ENCODE measurements around the gene ALG9.
"Not testable (repeated sequence)": the region's sequence is repeated elsewhere in the genome, so short reads cannot be mapped to it uniquely, and the experiment has no call there.

Gene ALG9

DNA sequence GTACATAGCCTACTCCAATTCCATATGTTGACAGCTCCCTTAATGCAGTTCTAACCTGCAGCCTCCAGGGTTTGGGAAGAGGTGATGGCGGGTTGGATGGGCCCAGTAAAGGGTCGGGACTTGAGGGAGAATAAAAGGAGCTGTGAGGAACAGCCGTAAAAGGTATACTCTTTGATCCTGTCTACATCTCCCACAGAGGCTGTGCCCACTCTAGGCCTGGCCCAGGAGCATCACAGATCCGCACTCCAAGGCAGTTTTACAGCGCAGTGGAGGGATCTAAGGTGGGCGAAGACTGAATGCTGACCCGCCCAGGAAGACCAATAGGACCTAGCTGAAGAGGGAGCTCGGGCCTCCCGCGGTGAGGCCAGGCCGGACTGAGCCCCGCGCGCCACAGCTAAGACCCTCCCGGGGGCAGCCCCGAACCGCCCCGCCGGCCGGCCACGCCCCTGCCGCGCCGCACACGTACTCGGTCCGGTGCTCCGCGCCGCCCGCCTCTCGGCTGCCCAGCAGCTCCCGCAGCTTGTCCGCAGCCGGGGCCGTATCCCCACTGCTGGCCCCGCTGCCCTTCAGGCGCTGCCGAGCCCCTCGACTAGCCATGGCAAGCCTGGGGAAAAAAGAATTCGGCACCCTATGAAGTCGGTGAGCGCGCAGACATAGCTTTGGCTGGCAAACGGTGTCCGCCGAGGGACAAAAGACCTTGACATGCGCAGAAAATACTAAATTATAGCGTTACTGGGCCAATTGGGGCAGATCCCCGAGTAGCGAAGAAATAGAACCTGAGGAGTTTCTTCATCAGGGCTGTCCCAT is at the start of gene ALG9:
ALG9 (minus strand) TSS at position 696 of the 807 bp plus-strand sequence; CDS start at position 597, 99 bp downstream.
- peak; percentile 71 for DNase-seq (ENCODE audit: low spot score)

DNA sequence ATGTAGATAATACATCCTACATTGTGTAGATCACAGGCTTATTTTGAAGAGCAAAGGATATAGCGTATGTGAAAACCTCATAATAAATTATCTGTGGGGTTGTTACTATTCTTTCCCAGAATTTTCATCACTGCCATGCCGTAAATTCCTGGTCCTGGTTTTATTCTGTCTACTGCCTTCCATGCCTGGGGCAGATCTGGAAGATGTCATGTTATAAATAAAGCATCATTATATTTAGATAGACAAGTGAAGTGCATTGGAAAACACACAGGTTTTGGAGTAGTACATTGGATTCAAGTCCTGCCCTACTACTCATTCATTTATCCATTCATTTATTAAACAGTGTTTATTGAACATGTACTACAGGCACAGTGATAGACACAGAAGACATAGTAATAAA is 49.5 kb upstream of the ALG9 start:
- no peak for DNase-seq (ENCODE audit: low spot score)

GRCh38 chr11:111918390-111919256 is 47.2 kb upstream of the ALG9 start, which contains the start of gene C11orf52:
TSS of gene C11orf52 (plus strand) at chr11:111918913. CDS start at chr11:111918973, 60 bp downstream.
- DNase-seq (ENCODE audit: low spot score), result peak; percentile 77

DNA sequence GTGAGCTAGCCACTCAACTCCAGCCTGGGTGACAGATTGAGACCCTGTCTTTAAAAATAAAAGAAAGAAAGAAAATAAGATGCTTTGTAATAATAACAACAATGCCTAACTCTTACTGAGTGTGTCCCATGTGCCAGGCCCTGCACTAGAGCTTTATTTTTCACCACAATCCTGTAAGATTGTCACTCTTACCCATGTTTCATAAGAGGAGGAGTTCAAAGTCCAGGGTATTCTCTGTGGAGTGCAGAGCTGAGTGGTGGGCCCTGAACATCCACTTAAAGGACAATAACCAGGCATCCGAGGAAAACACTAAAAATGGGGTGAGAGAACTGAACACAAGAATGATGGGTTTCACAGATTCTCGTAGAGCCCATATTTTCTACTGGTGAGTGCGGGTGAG is 46.4 kb upstream of the ALG9 start:
- DNase-seq (ENCODE audit: low spot score), result no peak

- no peak for DNase-seq (ENCODE audit: low spot score)
Observed at GRCh38 chr11:111917312-111917711, 45.9 kb upstream of the ALG9 start.

GRCh38 chr11:111916768-111917167 is 45.4 kb upstream of the ALG9 start:
- DNase-seq (ENCODE audit: low spot score), result no peak

- no peak for DNase-seq (ENCODE audit: low spot score)
Observed at GRCh38 chr11:111913997-111914396, 42.6 kb upstream of the ALG9 start.

GRCh38 chr11:111913031-111913861 is 41.9 kb upstream of the ALG9 start:
- DNase-seq (ENCODE audit: low spot score), result no peak

- DNase-seq (ENCODE audit: low spot score), result no peak
Observed at GRCh38 chr11:111912535-111912934, 41.2 kb upstream of the ALG9 start, which contains the start of gene HSPB2. TSS of gene HSPB2 (plus strand) at chr11:111912734. CDS start at chr11:111912830, 96 bp downstream.

DNA sequence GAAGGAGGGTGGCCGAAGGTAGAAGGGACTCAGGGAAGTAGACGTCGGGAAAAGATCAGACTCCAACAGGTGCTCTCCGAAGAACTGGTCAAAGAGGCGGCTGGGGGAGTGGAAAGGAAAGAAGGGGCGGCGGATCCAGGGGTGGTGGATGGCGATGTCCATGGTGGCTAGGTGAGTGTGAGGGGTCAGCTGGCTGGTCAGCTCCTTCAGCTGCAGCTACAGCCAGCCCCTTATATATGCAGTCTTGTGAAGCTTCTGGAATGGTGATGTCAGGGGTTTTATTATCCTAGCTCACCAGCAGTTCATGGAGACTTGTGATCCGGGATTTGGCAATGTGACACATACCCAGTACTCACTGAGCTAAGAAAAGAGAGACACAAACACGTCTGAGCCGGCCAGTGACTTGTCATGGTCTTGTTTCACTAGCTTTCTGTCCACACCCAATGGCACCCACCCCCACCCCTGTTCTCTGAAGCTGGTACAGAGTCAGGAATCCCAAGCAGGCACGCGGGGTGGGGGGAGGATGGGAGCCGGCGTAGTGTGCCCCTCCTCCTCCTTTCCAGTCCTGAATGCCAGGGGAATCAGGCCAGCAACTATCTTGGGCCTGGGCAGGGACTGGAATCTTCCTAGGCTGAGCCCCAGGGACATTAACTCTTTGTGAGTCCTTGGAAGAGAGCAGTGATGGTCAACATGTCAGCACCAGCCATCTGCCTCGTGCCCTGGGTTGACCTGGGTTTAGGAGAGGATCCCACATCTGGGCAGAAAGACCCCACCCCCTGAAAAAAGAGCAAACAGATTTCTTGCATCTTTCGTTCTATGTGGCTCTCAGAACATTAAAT is 40.4 kb upstream of the ALG9 start, which contains the start of gene CRYAB:
CRYAB (minus strand) TSS at position 208 of the 839 bp plus-strand sequence; CDS start at position 162, 46 bp downstream.
- DNase-seq (ENCODE audit: low spot score), result no peak

GRCh38 chr11:111910676-111911562 is 39.5 kb upstream of the ALG9 start:
- no peak for DNase-seq (ENCODE audit: low spot score)

DNA sequence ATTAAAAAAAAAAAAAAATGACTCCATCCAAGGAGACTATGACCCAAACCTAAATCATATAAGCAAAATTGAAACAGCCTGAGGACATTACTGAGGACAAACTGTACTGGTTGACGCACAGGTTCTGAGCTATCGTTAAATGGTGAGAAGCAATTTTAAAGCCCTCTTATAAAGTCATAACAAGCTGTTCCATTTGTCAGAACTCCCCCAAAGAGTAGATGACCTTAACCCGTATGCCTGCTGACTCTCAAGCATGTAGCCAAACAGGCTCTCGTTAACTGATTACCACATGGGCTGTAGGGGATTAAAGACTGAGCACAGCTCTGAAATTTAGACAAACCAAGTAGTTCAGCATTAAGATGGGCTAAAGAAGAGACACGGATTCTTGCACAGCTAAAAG is 38.0 kb upstream of the ALG9 start:
- DNase-seq (ENCODE audit: low spot score), result no peak

DNA sequence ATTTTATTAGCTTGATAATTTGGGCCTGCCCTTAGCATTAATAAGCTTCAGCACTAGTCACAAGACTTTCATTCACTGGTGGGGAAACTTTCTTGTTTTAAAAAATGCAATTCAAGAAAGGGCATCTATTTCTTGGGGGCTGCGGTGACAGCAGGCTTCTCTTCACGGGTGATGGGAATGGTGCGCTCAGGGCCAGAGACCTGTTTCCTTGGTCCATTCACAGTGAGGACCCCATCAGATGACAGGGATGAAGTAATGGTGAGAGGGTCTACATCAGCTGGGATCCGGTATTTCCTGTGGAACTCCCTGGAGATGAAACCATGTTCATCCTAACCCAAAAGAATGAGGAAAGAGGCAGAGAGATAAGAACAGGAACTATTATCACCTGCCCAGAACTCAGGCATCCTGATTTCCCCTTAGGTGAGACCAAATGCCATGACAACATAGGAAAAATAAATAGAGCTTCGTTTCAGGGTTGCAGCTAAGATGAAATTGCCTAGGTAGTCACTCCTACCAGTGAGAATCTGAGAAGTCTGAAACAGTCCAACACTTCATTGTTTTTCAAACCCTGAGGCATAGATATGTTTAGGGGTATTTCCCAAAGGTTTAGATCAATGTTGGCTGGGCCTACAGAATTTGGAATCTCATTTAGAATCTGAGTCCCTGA is 37.4 kb upstream of the ALG9 start:
- DNase-seq (ENCODE audit: low spot score), result no peak

GRCh38 chr11:111906680-111907079 is 35.3 kb upstream of the ALG9 start:
- no peak for DNase-seq (ENCODE audit: low spot score)

DNA sequence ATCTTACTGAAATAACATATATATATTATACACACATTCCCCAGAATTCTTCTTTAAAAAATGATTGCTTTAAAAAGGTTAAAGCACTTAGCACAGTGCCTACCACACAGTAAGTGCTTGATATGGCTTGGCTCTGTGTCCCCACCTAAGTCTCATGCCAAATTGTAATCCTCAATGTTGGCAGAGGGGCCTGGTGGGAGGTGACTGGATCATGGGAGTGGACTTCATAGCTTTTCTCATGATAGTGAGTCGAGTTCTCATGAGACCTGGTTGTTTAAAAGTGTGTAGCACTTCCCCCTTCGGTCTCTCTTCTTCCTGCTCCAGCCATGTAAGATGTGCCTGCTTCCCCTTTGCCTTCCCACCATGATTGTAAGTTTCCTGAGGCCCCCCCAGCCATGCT is 34.0 kb upstream of the ALG9 start:
- DNase-seq (ENCODE audit: low spot score), result no peak

DNA sequence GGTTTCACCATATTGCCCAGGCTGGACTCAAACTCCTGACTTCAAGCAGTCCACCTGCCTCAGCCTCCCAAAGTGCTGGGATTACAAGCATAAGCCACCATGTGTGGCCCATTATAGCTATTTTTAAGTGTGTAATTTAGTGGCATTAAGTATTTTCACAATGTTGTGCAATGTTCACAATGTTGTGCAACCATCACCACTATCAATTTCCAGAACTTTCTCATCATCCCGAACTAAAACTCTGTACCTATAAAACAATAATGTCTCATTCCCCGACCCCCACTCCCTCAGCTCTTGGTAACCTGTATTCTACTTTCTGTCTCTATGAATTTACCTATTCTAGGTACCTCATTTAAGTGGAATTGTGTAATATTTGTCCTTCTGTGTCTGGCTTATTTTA is 15.5 kb upstream of the ALG9 start:
- no peak for DNase-seq (ENCODE audit: low spot score)

GRCh38 chr11:111886032-111886431 is 14.7 kb upstream of the ALG9 start:
- no peak for DNase-seq (ENCODE audit: low spot score)

- DNase-seq (ENCODE audit: low spot score), result not testable (repeated sequence)
Observed at GRCh38 chr11:111885053-111885452, 13.7 kb upstream of the ALG9 start.

DNA sequence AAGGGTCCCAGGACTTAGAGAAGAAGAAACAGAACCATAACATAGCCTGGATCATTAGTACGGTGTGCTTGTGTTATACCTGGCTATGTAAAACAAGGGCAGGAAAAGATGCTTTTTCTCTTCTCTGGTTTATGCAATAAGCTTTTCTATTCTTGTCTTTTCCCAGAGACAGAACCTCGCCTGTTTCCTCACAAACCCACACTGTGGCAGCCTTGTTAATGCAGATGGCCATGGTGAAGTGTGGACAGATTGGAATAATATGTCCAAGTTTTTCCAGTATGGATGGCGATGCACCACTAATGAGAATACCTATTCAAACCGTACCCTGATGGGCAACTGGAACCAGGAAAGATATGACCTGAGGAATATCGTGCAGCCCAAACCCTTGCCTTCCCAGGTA is 10.8 kb upstream of the ALG9 start:
- DNase-seq (ENCODE audit: low spot score), result no peak

All from HuH-7 (cell line).